Measurements from ENCODE around the gene IFRD1.

IFRD1 gene

GRCh38 chr7:112427984-112428383 lies 22.3 kb upstream of the IFRD1 start:
- ATAC-seq = no peak
- no peak for TF ChIP-seq BACH2 (CRISPR knock-in tag; IDR thresholded peaks at IDR 0.05; ENCODE audit: borderline replicate concordance)
- no peak for TF ChIP-seq ZNF8 (CRISPR knock-in tag; IDR thresholded peaks at IDR 0.05)
- no peak for TF ChIP-seq PPARA (CRISPR knock-in tag; IDR thresholded peaks at IDR 0.05; ENCODE audit: borderline replicate concordance)
- TF ChIP-seq ZNF70 (CRISPR knock-in tag; IDR thresholded peaks at IDR 0.05) = no peak
- TF ChIP-seq ZNF565 (CRISPR knock-in tag; conservative IDR thresholded peaks at IDR 0.05; ENCODE audit: low read depth) = no peak
- TF ChIP-seq ZFP3 (CRISPR knock-in tag; IDR thresholded peaks at IDR 0.05) = no peak
- TF ChIP-seq POU6F1 (CRISPR knock-in tag; IDR thresholded peaks at IDR 0.05; ENCODE audit: borderline replicate concordance, low read depth) = no peak
- TF ChIP-seq TCF4 (CRISPR knock-in tag; IDR thresholded peaks at IDR 0.05; ENCODE audit: borderline replicate concordance) = no peak
- TF ChIP-seq CSRNP3 (CRISPR knock-in tag; IDR thresholded peaks at IDR 0.05) = no peak
- TF ChIP-seq CSDC2 (CRISPR knock-in tag; IDR thresholded peaks at IDR 0.05) = no peak
- no peak for TF ChIP-seq CREB5 (CRISPR knock-in tag; IDR thresholded peaks at IDR 0.05; ENCODE audit: low read depth)
- no peak for TF ChIP-seq ARNTL (CRISPR knock-in tag; IDR thresholded peaks at IDR 0.05; ENCODE audit: borderline replicate concordance, low read depth)
- TF ChIP-seq ZC3H10 (CRISPR knock-in tag; IDR thresholded peaks at IDR 0.05) = no peak
- TF ChIP-seq ZFP30 (CRISPR knock-in tag; IDR thresholded peaks at IDR 0.05) = no peak
- TF ChIP-seq TOX (CRISPR knock-in tag; IDR thresholded peaks at IDR 0.05; ENCODE audit: borderline replicate concordance) = no peak
- no peak for TF ChIP-seq SNAI2 (CRISPR knock-in tag; IDR thresholded peaks at IDR 0.05)
- TF ChIP-seq ISL1 (CRISPR knock-in tag; IDR thresholded peaks at IDR 0.05) = no peak
- no peak for TF ChIP-seq RARB (CRISPR knock-in tag; IDR thresholded peaks at IDR 0.05)

- TF ChIP-seq RARB (CRISPR knock-in tag; IDR thresholded peaks at IDR 0.05) (no peak), ISL1 (CRISPR knock-in tag; IDR thresholded peaks at IDR 0.05) (no peak), ZFP3 (CRISPR knock-in tag; IDR thresholded peaks at IDR 0.05) (no peak), ZNF70 (CRISPR knock-in tag; IDR thresholded peaks at IDR 0.05) (no peak), TSHZ2 (CRISPR knock-in tag; IDR thresholded peaks at IDR 0.05) (no peak), ZC3H10 (CRISPR knock-in tag; IDR thresholded peaks at IDR 0.05) (no peak), CSDC2 (CRISPR knock-in tag; IDR thresholded peaks at IDR 0.05) (no peak)
- no peak for ATAC-seq
Measured at GRCh38 chr7:112428715-112429114, 21.5 kb upstream of the IFRD1 start.

GRCh38 chr7:112430649-112431048 lies 19.6 kb upstream of the IFRD1 start:
- no peak for ATAC-seq
- TF ChIP-seq ZNF565 (CRISPR knock-in tag; conservative IDR thresholded peaks at IDR 0.05; ENCODE audit: low read depth) (no peak), ESRRG (CRISPR knock-in tag; IDR thresholded peaks at IDR 0.05) (no peak), ZFP30 (CRISPR knock-in tag; IDR thresholded peaks at IDR 0.05) (no peak), ZC3H10 (CRISPR knock-in tag; IDR thresholded peaks at IDR 0.05) (no peak), BACH2 (CRISPR knock-in tag; IDR thresholded peaks at IDR 0.05; ENCODE audit: borderline replicate concordance) (no peak), PPARA (CRISPR knock-in tag; IDR thresholded peaks at IDR 0.05; ENCODE audit: borderline replicate concordance) (no peak), ZNF8 (CRISPR knock-in tag; IDR thresholded peaks at IDR 0.05) (no peak), GLIS3 (CRISPR knock-in tag; IDR thresholded peaks at IDR 0.05) (no peak)

GRCh38 chr7:112431803-112432202 lies 18.5 kb upstream of the IFRD1 start:
- TF ChIP-seq ZNF8 (CRISPR knock-in tag; IDR thresholded peaks at IDR 0.05) (no peak), RARB (CRISPR knock-in tag; IDR thresholded peaks at IDR 0.05) (no peak), CSRNP3 (CRISPR knock-in tag; IDR thresholded peaks at IDR 0.05) (no peak), OSR1 (CRISPR knock-in tag; IDR thresholded peaks at IDR 0.05) (no peak), CREB5 (CRISPR knock-in tag; IDR thresholded peaks at IDR 0.05; ENCODE audit: low read depth) (no peak), POU6F1 (CRISPR knock-in tag; IDR thresholded peaks at IDR 0.05; ENCODE audit: borderline replicate concordance, low read depth) (no peak), ZFP3 (CRISPR knock-in tag; IDR thresholded peaks at IDR 0.05) (no peak)
- no peak for ATAC-seq

Data from SK-N-SH treated with all-trans-retinoic acid at 6 μM for 48 hours (cell line).